ENCODE measurements around the gene NUDT3.

GRCh38 chr6:34438705-34439104 is 46.2 kb upstream of the NUDT3 start:
- no peak for TF ChIP-seq BCL3 (IDR thresholded peaks at IDR 0.05)
- TF ChIP-seq NPAS2 (CRISPR knock-in tag; IDR thresholded peaks at IDR 0.05; ENCODE audit: borderline replicate concordance): no peak
- no peak for TF ChIP-seq TP53 (CRISPR knock-in tag; IDR thresholded peaks at IDR 0.05)
- TF ChIP-seq CTCF (IDR thresholded peaks at IDR 0.05): no peak
- TF ChIP-seq REST (IDR thresholded peaks at IDR 0.05): no peak
- no peak for TF ChIP-seq POLR2A (IDR thresholded peaks at IDR 0.05; ENCODE audit: low read length)
- TF ChIP-seq RNF2 (IDR thresholded peaks at IDR 0.05; ENCODE audit: borderline replicate concordance, low read depth): no peak
- TF ChIP-seq KDM5A (IDR thresholded peaks at IDR 0.05): no peak

All from A549 (cell line).